Left lung (tissue), 10 donors: ENCODE results near the gene MOV10L1. TPM values are rescaled to one million over a fixed set of nuclear protein-coding genes. Genes with fewer than 3 reads are reported as not detected.

Experiments
- ATAC-seq: fragments of 200-7000 bp; cut with Tn5 transposase; one replicate; pipeline ENCODE4 v1.9.1; 2020; ENCODE audit warnings: moderate library complexity
- DNase-seq, 4 donors: peaks; one replicate each; pipeline ENCODE4 v3.0.0-alpha.2; 2013 to 2020
- H3K27ac ChIP-seq, 2 donors: fragments of 200-600 bp; sonication (generic) in 1 of 2; one replicate each; pipeline versions ENCODE4 v1.5.0 to v1.8.0; 2020 to 2021
- H3K27me3 ChIP-seq, 2 donors: fragments of 200-600 bp; sonication (generic) in 1 of 2; one replicate each; pipeline versions ENCODE4 v1.5.0 to v1.8.0; 2020 to 2021
- H3K36me3 ChIP-seq, 2 donors: fragments of 200-600 bp; sonication (generic) in 1 of 2; one replicate each; pipeline versions ENCODE4 v1.5.0 to v1.8.0; 2020 to 2021
- H3K4me1 ChIP-seq, 2 donors: fragments of 200-600 bp; one replicate each; pipeline ENCODE4 v1.8.0; 2021
- H3K4me3 ChIP-seq, 2 donors: fragments of 200-600 bp; sonication (generic) in 1 of 2; one replicate each; pipeline versions ENCODE4 v1.5.0 to v1.8.0; 2020 to 2021; ENCODE audit warnings: mild to moderate bottlenecking in 1 of 2
- H3K9me3 ChIP-seq, 2 donors: fragments of 200-600 bp; sonication (generic) in 1 of 2; one replicate each; pipeline versions ENCODE4 v1.5.0 to v1.8.0; 2020 to 2021
- intact Hi-C, 2 donors: fragments of 100-400 bp; cut with DNase I; formaldehyde crosslinking; loops; one replicate each; pipeline versions ENCODE4 v1.11.2 to v1.14.2; 2022
- polyA plus RNA-seq, 6 donors: library from polyadenylated mRNA; unstranded; fragments of 120-200 nt; gene quantifications; one replicate each; pipeline ENCODE4 v1.2.1, GENCODE V29; 2013; ENCODE audit not compliant: insufficient read length in 6 of 6
- total RNA-seq, 2 donors: library from RNA; stranded (reverse); fragmentation: NEBNext Ultra II Directional; extraction: Animal tissue kit (Norgen Biotek cat#: 25700); gene quantifications; one replicate each; pipeline ENCODE4 v1.2.1, GENCODE V29; 2021
- TF ChIP-seq, protein P1 (sequence below), 2 donors: fragments of 200-600 bp; sonication (generic) in 1 of 2; IDR thresholded peaks; one replicate each; pipeline versions ENCODE4 v1.5.0 to v1.8.0; 2021; ENCODE audit warnings: antibody characterized with exemption in 2 of 2
- donor health status: DM: no; HTN: yes; CAD: no.
- donor health status: DM: no; HTN: no; CAD: no.

The MOV10L1 gene
- total and polyA plus RNA-seq, 8 donors: 0.37 to 4.7 (median 2.2) TPM

GRCh38 chr22:50119169-50119767 is 29.5 kb downstream of the MOV10L1 start:
- intact Hi-C loops: no loop called here
- ATAC-seq (no peak), DNase-seq (no peak)
- Histone ChIP-seq H3K27me3 (no peaks in the 10 kb centered on the region), H3K9me3 (peaks cover 0 to 18% of the 10 kb centered on the region in 2 donors), H3K27ac (no peak overlapping the region), H3K4me3 (no peak overlapping the region), H3K36me3 (no peaks in the 10 kb centered on the region), H3K4me1 (peaks cover 0 to 9% of the 10 kb centered on the region in 2 donors)
- TF ChIP-seq, protein P1, sequence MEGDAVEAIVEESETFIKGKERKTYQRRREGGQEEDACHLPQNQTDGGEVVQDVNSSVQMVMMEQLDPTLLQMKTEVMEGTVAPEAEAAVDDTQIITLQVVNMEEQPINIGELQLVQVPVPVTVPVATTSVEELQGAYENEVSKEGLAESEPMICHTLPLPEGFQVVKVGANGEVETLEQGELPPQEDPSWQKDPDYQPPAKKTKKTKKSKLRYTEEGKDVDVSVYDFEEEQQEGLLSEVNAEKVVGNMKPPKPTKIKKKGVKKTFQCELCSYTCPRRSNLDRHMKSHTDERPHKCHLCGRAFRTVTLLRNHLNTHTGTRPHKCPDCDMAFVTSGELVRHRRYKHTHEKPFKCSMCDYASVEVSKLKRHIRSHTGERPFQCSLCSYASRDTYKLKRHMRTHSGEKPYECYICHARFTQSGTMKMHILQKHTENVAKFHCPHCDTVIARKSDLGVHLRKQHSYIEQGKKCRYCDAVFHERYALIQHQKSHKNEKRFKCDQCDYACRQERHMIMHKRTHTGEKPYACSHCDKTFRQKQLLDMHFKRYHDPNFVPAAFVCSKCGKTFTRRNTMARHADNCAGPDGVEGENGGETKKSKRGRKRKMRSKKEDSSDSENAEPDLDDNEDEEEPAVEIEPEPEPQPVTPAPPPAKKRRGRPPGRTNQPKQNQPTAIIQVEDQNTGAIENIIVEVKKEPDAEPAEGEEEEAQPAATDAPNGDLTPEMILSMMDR (IDR thresholded peaks at IDR 0.05): no peak

DNA sequence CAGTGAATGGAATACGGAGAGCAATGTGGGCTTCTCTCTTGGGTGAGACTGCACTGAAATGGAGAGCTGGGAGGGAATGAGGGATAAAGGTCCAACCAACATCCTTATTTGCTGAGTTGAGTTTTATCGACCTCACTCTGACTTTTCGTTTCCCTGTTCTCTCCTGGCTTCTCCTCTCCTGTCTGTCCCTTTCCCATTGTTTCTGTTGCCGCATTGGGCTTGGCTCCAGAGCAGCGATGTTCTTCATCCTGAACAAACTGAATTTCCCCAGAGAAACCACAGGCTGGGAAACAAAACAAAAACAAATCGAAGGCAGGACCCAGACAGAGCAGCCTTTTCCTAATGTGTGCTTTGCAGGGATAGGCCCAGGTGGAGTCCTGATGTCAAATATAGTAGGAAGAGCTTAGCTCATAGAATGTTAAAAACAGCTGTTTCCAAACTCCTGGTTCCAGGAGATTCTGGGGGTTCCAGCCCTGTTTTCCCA is 30.0 kb downstream of the MOV10L1 start:
- H3K27me3 ChIP-seq: no peaks in the 10 kb centered on the region
- H3K9me3 ChIP-seq: peaks cover 0 to 18% of the 10 kb centered on the region in 2 donors
- no peak overlapping the region for H3K27ac ChIP-seq
- H3K4me1 ChIP-seq: peaks cover 0 to 5% of the 10 kb centered on the region in 2 donors
- ATAC-seq (peak; percentile 9), DNase-seq (no peak)
- no peaks in the 10 kb centered on the region for H3K36me3 ChIP-seq
- H3K4me3 ChIP-seq: no peak overlapping the region
- intact Hi-C loops: no loop called here
- TF ChIP-seq, protein P1 (IDR thresholded peaks at IDR 0.05): no peak

DNA sequence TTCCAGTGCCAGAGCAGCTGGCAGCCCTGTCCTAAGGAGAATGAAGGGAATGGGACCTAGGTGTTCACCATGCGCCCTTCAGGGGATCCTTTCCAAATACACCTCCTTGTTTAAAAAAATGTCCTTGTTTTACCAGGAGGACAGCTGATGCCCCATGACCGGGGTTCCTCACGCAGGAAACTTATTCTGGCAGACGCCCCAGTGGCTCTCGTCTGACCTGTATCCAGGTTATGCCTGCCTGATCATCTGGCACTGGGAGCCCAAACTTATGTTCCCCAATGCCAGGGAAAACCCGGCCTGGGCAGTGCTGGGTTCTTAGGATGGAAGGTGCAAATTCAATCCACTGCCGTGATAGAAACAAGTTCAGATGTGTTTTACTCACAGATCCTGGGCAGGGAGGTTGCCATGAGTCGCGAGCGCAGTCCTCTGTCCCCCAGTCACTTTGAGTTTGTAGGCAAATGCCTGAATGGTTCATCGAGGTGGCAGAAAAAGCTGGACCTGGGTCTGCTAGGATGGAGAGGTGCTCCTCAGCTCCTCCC is 31.5 kb downstream of the MOV10L1 start:
- intact Hi-C loops: no loop called here
- peaks cover 0 to 5% of the 10 kb centered on the region in 2 donors for H3K4me1 ChIP-seq
- ATAC-seq (no peak), DNase-seq (no peak)
- H3K4me3 ChIP-seq: no peak overlapping the region
- no peak overlapping the region for H3K27ac ChIP-seq
- no peaks in the 10 kb centered on the region for H3K27me3 ChIP-seq
- peaks cover 0 to 18% of the 10 kb centered on the region in 2 donors for H3K9me3 ChIP-seq
- no peaks in the 10 kb centered on the region for H3K36me3 ChIP-seq
- TF ChIP-seq, protein P1 (IDR thresholded peaks at IDR 0.05): no peak

- no peak for ATAC-seq
- Histone ChIP-seq H3K27ac (no peak overlapping the region), H3K9me3 (peaks cover 0 to 18% of the 10 kb centered on the region in 2 donors), H3K27me3 (no peaks in the 10 kb centered on the region), H3K4me3 (no peak overlapping the region), H3K4me1 (peaks cover 0 to 5% of the 10 kb centered on the region in 2 donors), H3K36me3 (no peaks in the 10 kb centered on the region)
- TF ChIP-seq, protein P1 (IDR thresholded peaks at IDR 0.05): no peak
- intact Hi-C loops: no loop called here
- no peak for DNase-seq
Observed at GRCh38 chr22:50123119-50123518, 33.3 kb downstream of the MOV10L1 start.

DNA sequence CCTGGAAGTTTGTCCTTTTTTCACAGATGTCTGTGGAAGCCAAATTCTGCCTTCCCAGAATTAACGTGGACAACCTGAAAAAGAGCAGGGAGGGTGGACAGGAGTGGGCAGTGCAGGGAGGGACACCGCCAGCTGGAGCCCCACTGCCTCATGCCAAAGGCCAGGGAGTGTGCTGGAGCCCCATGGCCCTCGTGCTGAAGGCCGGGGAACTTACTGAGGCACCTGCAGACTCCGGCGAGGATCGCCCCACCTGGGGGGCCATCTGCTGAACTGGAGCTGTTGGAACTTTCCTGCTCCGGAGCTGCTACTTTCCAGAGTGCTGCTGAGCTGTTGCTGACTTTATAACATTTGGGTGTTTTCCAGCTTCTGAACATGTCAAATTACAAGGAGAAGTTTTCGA is 35.2 kb downstream of the MOV10L1 start:
- DNase-seq (no peak), ATAC-seq (no peak)
- intact Hi-C loops: no loop called here
- H3K27ac ChIP-seq: no peak overlapping the region
- H3K36me3 ChIP-seq: no peaks in the 10 kb centered on the region
- no peaks in the 10 kb centered on the region for H3K4me1 ChIP-seq
- H3K27me3 ChIP-seq: no peaks in the 10 kb centered on the region
- no peak overlapping the region for H3K4me3 ChIP-seq
- TF ChIP-seq, protein P1 (IDR thresholded peaks at IDR 0.05): no peak
- H3K9me3 ChIP-seq: peaks cover 0 to 18% of the 10 kb centered on the region in 2 donors
